SKM-1 treated with dmso at 0.1 percent for 144 hours (cell line): ENCODE results near the gene C8G.

Experiments used
- DNase-seq: peaks from one replicate; lab custom pipeline; 2025; ENCODE audit not compliant: unreplicated experiment; lab: John Stamatoyannopoulos, UW

The C8G gene

DNA sequence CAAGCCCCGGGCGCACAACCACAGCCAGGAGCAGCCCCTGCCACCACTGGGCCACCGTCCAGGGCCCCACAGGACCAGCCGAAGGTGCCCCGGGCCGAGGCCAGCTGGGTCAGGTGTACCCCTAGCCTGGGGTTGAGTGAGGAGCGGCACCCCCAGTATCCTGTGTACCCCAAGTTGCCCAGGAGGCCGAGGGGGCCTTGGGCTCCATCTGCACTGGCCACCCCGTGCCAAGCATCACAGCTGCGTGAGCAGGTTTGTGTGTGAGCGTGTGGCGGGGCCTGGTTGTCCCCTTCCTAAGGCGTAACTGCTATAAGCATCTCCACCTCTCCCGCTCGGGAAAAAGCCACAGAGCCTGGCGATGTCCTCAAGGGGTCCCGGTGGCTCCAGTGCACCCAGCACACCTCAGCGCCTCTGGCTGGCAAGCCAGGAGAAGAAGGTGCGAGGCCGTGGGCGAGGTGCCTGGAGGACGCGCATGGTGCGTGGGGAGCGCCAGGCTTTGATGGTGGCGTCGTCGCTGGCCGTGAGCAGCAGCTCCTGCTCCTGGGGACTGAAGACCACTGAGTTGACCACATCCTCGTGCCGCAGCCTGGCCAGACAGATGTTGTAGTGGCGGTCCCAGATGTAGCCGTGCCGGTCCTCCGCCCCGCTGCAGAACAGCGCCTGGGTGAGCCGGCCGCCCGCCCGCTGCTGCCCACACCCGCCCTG is 4.4 kb upstream of the C8G start:
- DNase-seq = no peak

DNA sequence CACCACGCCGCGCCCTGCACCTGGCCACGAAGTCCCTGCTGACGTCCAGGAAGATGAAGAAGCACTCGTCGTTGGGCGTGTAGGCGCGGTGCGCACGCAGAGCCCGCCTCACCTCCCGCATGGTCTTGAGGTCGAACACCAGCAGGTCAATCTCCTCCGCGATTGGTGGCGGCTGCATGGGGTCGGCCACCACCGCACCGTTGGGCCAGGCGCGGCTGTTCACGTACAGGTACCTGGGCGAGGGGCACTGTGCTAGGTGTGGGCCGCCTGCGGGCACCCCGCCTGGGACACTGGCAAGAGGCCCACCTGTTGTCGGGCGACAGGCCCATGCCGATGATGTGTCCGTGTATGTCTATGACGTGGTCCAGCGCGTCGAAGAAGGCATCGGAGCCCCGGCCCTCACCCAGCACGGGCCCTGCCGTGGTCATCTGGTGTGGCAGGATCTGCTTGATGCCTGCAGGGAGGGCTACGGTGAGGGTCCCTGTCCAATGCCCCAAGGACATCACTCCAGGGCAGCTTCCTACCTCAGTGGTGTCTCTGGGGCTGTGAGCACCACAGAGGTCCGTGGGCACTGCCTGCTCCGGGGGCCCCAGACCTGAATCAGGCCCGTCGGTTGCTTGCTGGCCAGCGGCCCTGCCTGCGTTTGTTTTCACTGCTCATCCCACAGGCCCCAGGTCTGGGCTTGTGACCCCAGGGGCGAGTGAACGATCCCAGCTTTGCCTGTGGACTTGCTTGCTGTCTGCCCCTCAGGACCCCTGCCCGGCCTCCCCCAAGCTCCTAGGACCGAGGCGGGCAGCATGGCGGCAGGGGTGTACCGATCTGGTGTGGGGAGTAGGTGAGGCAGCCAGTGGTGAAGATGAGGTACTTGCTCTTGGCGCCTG is 3.6 kb upstream of the C8G start:
- no peak for DNase-seq

DNA sequence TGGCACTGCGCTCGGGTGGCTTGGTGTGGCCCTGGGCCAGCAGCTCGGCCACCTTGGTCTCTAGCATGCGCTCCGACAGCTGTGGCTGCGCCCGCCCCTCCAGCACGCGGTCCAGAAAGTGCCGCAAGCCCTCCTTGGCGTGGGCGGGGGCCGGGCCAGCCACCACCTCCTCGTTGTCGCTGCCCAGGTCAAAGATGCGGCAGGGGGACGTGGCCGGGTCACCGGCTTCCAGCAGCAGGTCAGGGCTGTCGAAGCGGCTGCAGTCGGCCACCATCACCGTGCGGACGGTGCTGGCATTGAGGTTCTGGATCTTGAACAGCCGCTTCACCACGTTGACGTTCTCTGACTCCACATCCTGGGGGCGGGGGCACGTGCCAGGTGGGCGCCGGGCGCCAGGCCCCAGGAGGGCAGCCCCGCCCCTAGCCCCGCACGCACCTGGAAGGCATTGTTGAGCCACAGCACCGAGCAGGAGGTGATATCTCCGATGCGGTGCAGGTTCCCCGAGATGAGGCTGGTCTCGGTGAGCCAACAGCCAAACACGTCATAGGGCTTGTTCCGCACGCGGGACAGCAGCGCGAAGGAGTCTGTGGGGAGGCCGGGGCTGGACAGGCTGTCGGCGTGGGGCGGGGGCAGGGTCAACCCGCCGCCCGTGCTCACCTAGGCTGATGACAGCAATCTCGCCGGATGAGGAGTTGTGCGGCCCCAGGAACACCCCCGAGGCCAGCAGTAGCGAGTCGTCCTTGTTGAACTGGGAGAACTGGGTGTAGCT is 2.7 kb upstream of the C8G start:
- DNase-seq = no peak

DNA sequence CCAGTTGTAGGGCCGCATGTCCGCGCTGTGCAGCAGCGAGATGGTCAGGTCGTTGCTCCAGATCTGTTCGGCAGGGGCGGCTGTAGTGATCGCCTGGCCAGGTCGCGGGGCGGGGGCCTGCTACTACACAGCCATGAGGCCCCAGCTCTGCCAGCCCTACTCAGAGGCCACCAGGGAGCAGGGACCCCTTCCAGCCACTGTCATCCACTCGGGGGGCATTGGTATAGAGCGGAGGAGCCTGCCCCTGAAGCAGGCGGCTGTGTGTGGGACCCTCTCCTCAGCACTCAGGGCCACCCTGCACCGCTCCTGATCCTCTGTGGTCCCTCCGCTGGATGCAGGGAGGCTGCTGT is 2.2 kb upstream of the C8G start:
- no peak for DNase-seq

DNA sequence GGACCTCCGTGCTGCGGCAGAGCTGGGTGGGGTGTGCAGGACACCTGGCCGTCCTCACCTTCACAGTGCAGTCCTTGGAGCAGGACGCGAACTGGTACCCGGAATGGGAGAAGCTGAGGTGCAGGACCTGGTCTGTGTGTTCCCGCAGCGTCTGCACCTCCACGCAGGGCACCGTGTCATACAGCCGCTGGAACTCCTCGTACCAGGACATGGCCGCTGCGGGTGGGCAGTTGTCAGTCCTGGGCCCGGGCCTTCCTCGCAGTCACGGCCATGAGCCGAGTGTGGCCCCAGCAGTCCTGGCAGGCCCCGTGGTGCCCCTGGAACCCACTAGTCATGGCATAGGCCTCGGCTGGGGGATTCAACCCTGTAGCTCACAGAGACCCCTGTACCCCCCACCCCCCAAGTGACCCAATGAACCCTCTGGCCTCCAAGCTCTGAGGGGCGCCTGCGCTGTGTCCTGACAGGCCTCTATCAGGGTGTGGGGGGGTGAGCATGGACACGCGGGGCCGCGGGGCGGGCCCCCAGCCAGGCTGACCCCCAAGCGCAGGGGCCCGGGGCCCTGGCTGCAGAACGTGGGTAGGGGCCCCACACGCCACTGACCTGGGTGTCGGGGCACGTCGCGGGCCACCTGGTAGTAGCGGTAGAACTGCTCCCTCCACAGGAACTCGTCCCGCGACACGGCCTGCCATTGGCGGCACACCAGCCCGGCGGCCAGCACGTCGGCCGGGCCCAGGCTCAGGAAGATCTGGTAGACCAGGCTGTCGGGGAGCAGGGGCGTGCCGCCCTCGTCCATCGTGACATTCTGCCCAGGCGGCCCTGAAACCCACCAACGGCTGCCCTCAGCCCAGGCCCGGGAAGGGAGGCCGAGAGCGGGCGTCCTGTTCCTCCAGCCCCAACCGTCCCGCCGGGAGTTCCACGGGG is 1.5 kb upstream of the C8G start:
- no peak for DNase-seq

DNA sequence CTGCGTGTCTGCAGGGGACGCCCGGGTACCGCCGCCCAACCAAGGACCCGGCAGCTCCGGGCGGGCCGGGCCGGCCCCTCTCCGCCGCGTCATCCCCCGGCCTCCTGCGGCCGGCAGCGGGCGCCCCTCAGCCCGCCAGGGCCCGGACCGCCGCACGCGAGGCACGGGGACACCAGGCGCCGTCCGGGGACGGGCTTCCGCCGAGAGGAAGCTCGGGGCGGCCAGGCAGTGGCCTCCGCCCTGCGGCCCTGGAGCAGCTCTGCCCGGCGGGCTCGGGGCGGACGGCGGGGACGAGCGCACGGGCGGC is 878 bp upstream of the C8G start:
- peak; percentile 53 for DNase-seq

DNA sequence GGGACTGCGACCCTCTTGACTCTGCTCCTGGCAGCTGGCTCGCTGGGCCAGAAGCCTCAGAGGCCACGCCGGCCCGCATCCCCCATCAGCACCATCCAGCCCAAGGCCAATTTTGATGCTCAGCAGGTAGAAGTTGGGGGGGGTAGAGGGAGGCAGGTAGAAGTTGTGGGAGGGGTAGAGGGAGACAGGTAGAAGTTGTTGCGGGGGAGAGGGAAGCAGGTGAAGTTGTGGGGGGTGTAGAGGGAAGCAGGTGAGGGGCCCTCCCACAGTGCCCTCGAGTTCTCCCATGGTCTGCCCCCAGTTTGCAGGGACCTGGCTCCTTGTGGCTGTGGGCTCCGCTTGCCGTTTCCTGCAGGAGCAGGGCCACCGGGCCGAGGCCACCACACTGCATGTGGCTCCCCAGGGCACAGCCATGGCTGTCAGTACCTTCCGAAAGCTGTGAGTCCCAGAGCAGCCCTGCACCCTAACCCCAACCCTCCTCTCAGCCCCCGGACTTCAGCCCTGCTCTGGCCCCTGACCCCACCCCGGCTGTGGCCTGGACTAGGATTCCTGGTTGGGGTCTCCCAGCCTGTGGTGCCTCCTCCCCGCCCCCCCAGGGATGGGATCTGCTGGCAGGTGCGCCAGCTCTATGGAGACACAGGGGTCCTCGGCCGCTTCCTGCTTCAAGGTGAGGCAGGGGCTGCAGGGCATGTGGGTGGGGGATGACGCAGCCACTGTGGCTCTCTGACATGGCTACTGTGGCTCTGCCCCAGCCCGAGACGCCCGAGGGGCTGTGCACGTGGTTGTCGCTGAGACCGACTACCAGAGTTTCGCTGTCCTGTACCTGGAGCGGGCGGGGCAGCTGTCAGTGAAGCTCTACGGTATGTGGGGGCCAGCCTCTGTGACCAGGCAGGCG is 537 bp downstream of the C8G start:
- DNase-seq = no peak

DNA sequence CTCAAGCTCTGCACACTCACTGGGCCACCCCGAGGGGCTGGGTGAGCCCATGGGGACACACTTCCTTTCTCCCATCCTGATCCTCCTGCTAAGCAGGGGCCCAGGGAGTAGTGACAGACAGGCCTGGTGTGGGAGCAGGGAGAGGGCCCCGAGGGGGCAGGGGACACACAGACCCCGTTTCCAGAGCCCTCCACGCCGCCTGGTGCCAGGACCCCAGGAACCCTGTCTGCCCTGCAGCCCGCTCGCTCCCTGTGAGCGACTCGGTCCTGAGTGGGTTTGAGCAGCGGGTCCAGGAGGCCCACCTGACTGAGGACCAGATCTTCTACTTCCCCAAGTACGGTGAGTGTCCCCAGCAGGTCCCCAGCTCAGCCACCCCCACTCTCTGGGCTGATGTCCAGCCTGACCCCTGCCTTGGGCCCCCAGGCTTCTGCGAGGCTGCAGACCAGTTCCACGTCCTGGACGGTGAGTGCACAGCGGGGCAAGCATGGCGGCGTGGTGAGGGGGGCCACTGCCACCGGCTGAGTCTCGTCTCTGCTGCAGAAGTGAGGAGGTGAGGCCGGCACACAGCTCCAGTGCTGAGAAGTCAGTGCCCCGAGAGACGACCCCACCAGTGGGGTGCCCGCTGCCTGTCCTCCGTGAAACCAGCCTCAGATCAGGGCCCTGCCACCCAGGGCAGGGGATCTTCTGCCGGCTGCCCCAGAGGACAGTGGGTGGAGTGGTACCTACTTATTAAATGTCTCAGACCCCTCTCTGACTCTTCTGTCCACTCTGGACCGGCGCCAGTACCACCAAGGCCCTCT is 1.4 kb downstream of the C8G start:
- no peak for DNase-seq

DNA sequence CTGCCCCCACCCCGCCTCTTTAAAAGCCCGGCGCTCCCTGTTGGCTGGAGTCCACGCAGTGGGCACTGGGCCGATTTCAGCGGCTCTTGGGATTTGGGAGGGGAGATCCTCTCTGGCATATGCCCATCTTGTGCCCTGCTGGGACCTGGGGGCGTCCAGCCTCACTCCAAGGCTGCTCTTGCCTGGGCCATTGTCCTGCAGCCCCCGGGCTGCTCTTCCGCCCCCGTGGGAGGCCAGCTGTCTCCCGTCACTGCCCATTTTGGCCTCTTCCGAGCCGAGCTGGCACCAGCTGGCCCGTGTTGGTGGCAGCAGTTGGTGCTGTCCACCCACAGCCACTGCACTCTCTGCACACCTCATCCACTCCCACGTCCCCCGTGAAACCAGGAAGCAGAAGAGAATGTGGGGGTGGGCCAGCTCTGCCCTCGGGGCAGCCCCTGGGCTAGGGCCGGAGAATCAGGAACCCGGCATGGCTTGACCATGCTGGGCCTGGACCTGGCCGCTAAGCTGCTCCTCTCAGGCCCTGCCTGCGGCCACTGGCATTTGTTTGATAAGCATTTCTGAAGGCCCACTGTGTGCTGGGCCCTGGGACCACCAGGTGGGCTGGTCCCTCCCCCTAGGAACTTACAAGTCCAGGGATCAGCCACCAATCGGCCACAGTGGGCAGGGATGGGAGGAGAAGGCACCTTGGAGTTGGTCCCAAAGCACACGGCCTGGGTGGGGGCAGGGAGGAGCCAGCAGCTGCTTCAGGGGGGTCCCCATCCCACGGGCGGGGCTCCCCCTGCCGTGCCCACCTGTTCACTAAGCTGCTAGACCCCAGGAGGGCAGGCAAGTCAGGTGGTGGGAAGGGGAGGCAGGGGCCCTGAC is 2.2 kb downstream of the C8G start:
- no peak for DNase-seq

DNA sequence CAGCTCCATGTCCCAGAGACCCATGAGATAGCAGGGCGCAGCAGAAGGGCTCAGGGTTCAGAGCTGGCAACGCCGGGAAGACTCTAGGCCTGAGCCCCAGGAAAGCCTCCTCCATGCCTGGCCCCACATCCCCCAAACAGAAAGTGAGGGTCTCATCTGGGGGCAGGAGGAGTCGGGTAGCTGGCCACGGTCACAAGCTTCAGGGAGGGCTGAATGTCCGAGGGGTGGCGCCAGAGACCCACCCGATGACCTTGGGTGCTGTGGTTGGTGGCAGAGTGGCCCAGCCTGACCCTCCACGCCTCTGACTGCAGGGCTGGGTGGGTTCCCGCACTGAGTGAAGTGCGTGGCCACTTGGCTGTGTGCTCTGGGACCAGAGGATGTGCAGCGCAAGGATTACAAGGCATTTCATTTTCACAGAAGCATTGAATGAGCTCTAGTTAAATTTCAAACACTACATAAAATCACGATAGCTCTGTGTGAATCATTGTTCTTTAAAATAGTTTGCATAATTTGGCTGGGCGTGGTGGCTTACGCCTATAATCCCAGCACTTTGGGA is 3.0 kb downstream of the C8G start:
- DNase-seq = no peak

DNA sequence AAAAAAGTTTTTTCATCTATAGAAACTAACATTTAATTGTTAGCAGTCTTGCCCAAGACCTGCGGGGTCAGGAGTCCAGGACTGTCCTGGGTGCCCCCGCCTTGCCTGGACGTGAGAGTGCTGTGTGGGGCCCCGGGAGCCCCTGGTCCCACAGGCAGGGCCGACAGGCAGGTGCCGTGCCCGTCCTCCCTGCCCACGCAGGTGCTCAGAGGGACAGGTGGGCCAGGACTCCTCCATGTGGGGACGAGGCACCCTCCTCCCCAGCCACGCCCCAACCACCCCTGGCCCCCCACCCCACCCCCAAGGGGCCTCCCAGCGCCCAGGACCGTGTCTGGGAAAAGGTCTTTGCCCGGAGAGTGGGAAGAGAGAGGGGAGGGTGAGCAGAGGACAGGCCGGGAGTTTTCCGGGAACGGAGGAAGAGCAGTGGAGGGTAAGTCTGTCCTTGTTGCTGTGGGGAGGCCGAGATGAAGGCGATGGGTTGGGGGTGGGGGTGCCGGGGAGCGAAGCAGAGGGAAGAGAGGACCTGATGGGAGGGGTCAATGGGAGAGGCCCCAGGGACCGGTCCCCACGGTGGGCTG is 4.3 kb downstream of the C8G start:
- no peak for DNase-seq

DNA sequence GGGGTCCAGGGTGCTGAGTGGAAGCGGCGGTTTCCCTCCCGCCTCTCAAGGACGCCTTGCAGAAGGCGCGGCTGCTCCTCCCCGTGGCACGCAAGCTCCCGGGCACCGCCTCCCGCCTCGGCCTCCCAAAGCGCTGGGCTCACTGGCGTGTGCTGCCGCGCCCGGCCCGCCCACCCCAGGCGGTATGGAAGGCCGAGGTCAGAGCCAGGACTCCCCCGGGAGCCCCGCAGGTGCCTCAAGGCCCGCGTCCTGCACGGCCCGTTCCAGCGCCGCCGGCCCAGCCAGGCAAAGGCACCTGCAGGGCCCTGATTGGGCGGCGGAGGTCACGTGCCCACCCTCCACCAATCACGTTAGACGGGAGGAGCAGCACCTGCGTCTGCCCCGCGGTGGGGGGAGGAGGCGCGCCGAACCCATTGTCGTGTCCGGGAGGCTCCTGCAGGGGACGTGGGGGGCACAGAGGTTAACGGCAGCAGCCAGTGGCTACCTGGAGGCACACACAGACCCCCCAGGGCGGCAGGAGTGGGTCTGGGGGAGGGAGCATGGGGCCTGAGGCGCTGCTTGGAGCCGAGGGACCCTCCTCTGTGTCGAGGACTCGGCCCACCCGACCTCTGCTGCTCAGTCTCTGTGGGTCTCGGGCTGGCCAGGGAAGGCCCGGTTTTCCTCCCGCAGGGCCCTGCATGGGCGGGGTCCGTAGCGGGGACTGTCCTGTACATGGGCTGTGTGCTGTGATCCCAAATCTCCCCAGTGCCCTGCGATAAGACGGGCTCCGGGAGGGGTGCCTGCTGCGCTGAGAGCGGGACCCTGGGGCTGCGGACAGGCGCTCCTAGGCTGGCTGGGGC is 5.0 kb downstream of the C8G start:
- peak; percentile 76 for DNase-seq

DNA sequence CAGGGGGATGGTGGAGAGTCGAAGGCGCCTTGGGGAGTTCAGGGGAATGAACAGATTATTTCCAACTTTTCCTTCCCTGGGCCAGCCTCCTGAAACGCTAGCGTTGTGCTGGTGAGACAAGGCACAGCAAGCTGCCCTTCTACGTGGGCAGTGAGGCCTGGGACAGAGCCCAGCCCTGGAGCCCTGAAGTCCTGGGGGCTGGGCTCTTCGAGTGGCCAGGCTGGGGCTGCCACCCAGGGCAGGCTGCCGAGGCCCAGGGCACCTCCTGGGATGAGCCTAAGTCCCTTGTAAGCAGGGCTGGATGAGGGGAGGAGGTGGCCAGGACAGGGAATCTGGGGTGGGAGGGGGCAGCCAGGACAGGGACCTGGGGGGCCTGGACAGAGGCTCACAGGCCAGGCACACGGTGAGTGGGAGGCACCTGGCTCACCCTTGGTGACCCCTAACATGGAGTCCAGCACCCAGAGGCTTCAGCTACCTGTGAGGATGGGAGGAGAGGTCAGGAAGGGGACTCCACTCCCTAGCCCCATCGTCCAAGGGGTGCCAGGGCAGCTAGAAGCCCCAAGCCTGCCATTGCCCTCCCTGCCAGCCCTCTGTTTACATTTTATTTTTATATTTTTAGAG is 5.7 kb downstream of the C8G start:
- no peak for DNase-seq

DNA sequence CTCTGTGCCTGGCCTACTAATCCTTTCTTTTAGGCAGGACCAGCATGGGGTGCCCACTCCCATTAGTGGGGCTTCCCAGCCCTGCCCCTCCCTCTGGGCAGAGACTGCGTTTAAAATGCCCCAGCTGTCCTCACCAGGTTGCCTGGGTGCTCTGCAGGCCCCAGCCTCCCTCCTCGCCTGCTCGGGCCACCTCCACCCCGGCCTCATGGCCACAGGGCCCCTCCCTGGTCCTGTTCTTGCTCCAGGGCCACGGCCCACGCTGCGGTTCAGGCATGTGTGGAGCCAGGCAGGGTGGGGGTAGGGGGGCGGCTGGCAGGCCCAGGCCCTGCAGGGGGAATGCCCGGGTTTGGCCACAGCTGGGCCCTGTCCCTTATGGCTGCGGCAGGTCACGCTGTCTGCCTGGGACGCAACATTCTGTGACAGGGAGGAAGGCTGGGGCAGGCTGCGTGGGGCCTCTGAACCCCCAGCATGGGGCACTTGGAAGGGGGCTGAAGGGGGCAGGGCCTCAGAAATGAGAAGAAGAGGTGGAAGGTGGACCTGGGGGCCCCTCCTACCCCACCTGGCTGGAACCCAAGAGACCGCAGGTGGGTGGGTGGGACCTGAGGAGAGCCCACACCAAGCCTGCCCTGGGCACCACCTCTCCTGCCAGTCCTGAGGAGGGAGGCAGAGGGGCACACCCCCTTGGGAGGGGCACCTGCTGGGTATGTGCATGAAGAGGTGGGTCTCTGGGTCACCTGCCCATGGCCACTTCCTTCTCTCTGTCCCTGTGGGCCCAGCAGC is 6.7 kb downstream of the C8G start, which contains the start of gene LCN12:
Gene LCN12, plus strand, starts transcription at position 733 of the 780 bp plus-strand sequence. CDS start 55 bp downstream, outside the sequence.
- no peak for DNase-seq

DNA sequence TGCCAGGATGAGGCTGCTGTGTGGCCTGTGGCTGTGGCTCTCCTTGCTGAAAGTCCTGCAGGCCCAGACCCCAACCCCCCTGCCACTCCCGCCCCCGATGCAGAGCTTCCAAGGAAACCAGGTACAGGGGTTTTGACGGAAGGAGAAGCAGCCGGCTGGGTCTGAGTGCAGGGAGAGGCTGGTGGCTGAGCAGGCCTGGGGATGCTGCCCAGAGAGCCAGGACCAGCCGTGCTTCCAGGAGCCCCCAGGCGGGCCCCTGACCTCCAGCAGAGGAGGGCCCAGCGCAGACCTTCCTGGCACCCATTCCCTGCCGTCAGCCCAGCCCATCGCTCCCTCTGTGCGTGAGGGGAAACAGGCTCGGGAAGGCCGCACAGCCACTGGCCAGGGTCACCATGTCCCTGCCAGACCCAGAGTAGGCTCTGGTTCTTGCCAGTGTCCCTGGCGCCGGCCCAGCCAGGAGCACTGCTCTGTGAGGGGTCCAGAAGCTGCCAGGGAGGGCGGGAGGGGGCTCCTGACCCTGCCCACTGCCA is 7.3 kb downstream of the C8G start:
- no peak for DNase-seq
